Testis (tissue), 3 donors: Measurements from ENCODE around the gene FRMD7. TPM values are rescaled to one million over a fixed set of nuclear protein-coding genes. Genes with fewer than 3 reads are reported as not detected.

Experiments
- DNase-seq: peaks from one replicate; pipeline ENCODE4 v3.0.0-alpha.2; 2019
- H3K27ac ChIP-seq, 2 donors: fragments of 200-600 bp; sonication (generic); one replicate each; pipeline ENCODE4 v1.5.1; 2019
- H3K27me3 ChIP-seq: fragments of 200-600 bp; sonication (generic); one replicate; pipeline ENCODE4 v1.5.1; 2019
- H3K36me3 ChIP-seq: fragments of 200-600 bp; sonication (generic); one replicate; pipeline ENCODE4 v1.5.1; 2017; ENCODE audit warnings: low read depth; ENCODE audit errors: missing control alignments
- H3K4me1 ChIP-seq: fragments of 200-600 bp; sonication (generic); one replicate; pipeline ENCODE4 v1.5.1; 2019
- H3K4me3 ChIP-seq, 2 donors: fragments of 200-600 bp; sonication (generic); one replicate each; pipeline ENCODE4 v1.5.1; 2017 to 2019
- H3K9me3 ChIP-seq: fragments of 200-600 bp; sonication (generic); one replicate; pipeline ENCODE4 v1.5.1; 2017
- POLR2A ChIP-seq: fragments of 450-650 bp; IDR thresholded peaks from one replicate; pipeline ENCODE4 v1.6.1; 2017; ENCODE audit warnings: antibody characterized with exemption, mild to moderate bottlenecking, moderate library complexity
- WGBS, 2 donors: methylation state at CpG; one replicate each; pipeline ENCODE4 v1.1.5; 2018; 5-methylcytosine and 5-hydroxymethylcytosine counted together
- intact Hi-C: fragments of 100-400 bp; cut with DNase I; formaldehyde crosslinking; loops from one replicate; pipeline ENCODE4 v1.15.1; 2023; ENCODE audit warnings: low total_unique reads
- polyA plus RNA-seq: library from polyadenylated mRNA; stranded (reverse); fragments of 350-450 nt; fragmentation: Illumina TruSeq; extraction: RNeasy Lipid Tissue Mini Kit (QIAGEN cat#74804); gene quantifications from one replicate; pipeline ENCODE4 v1.2.3, GENCODE V29; 2014; ENCODE audit warnings: low read depth, low replicate concordance; ENCODE audit not compliant: insufficient read depth
- total RNA-seq, 2 donors: library from RNA; depleted of rRNA; stranded (reverse); fragments of >200 nt; gene quantifications; one replicate each; pipeline ENCODE4 v1.2.3, GENCODE V29; 2016
- TF ChIP-seq, protein P1 (sequence below), 3 experiments: fragments of 450-650 bp in 2 of 3; fragments of 200-600 bp in 1 of 3; sonication (generic) in 1 of 3; IDR thresholded peaks; one replicate each; pipeline ENCODE4 v1.5.1; 2016 to 2019; ENCODE audit warnings: antibody characterized with exemption in 3 of 3, mild to moderate bottlenecking in 2 of 3, moderate library complexity in 1 of 3

Gene FRMD7
- total and polyA plus RNA-seq, 3 donors from 2014 or later: 0.06 to 0.11 TPM; not detected in 1

DNA sequence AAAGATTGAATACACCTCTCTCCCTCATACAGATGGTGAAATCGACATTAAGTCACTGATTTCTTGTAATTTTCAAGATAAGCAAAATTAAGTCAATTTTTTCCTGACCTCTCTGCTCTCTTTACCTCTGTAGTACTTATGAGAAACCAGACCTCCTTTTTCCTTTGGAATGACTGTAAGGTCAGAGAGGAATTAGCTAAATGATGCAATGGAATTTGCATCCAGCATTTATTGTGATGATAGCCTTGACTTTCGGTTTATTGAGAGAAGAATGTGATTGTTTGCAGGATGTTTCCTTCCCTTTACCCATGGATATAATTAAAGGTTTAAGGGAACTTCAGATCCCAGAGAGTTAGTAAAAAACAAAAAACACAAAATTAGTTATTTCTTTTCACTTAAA is 82.4 kb downstream of the FRMD7 start:
- Histone ChIP-seq H3K27ac (no peak overlapping the region), H3K4me3 (no peak overlapping the region), H3K9me3 (no peaks in the 10 kb centered on the region), H3K27me3 (no peaks in the 10 kb centered on the region), H3K4me1 (no peaks in the 10 kb centered on the region), H3K36me3 (no peaks in the 10 kb centered on the region)
- TF ChIP-seq, protein P1, sequence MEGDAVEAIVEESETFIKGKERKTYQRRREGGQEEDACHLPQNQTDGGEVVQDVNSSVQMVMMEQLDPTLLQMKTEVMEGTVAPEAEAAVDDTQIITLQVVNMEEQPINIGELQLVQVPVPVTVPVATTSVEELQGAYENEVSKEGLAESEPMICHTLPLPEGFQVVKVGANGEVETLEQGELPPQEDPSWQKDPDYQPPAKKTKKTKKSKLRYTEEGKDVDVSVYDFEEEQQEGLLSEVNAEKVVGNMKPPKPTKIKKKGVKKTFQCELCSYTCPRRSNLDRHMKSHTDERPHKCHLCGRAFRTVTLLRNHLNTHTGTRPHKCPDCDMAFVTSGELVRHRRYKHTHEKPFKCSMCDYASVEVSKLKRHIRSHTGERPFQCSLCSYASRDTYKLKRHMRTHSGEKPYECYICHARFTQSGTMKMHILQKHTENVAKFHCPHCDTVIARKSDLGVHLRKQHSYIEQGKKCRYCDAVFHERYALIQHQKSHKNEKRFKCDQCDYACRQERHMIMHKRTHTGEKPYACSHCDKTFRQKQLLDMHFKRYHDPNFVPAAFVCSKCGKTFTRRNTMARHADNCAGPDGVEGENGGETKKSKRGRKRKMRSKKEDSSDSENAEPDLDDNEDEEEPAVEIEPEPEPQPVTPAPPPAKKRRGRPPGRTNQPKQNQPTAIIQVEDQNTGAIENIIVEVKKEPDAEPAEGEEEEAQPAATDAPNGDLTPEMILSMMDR (IDR thresholded peaks at IDR 0.05): no peak
- no peak for TF ChIP-seq POLR2A
- WGBS, 2 donors: 57 to 64% methylated on average over 2 of the region's 2 CpGs
- DNase-seq: no peak
- intact Hi-C loops: no loop called here

- no peak for DNase-seq
- Histone ChIP-seq H3K4me3 (no peak overlapping the region), H3K27ac (no peak overlapping the region), H3K4me1 (no peaks in the 10 kb centered on the region), H3K36me3 (no peaks in the 10 kb centered on the region), H3K9me3 (no peaks in the 10 kb centered on the region), H3K27me3 (no peaks in the 10 kb centered on the region)
- WGBS, 2 donors: 93 to 94% methylated on average over 4 of the region's 4 CpGs
- intact Hi-C loops: no loop called here
- TF ChIP-seq POLR2A: no peak
- TF ChIP-seq, protein P1 (IDR thresholded peaks at IDR 0.05): no peak
These were observed 82.9 kb downstream of the FRMD7 start for GRCh38 chrX:132044953-132045352.

- H3K27me3 ChIP-seq: no peaks in the 10 kb centered on the region
- no peaks in the 10 kb centered on the region for H3K4me1 ChIP-seq
- H3K27ac ChIP-seq: no peak overlapping the region
- H3K4me3 ChIP-seq: no peak overlapping the region
- no peaks in the 10 kb centered on the region for H3K9me3 ChIP-seq
- intact Hi-C loops: no loop called here
- TF ChIP-seq, protein P1 (IDR thresholded peaks at IDR 0.05): no peak
- TF ChIP-seq POLR2A: no peak
- WGBS, 2 donors: 75 to 94% methylated on average over 2 of the region's 2 CpGs
- no peaks in the 10 kb centered on the region for H3K36me3 ChIP-seq
- DNase-seq: no peak
These were observed 83.8 kb downstream of the FRMD7 start for GRCh38 chrX:132043977-132044376.

- 84 to 88% methylated on average over 4 of the region's 4 CpGs for WGBS, 2 donors
- intact Hi-C loops: no loop called here
- H3K4me1 ChIP-seq: no peaks in the 10 kb centered on the region
- H3K9me3 ChIP-seq: no peaks in the 10 kb centered on the region
- TF ChIP-seq, protein P1 (IDR thresholded peaks at IDR 0.05): no peak
- TF ChIP-seq POLR2A: no peak
- no peak for DNase-seq
- no peak overlapping the region for H3K4me3 ChIP-seq
- no peaks in the 10 kb centered on the region for H3K27me3 ChIP-seq
- no peak overlapping the region for H3K27ac ChIP-seq
- H3K36me3 ChIP-seq: no peaks in the 10 kb centered on the region
These were observed 86.8 kb downstream of the FRMD7 start for GRCh38 chrX:132041015-132041414.

GRCh38 chrX:132040066-132040465 is 87.8 kb downstream of the FRMD7 start:
- DNase-seq: no peak
- Histone ChIP-seq H3K27me3 (no peaks in the 10 kb centered on the region), H3K4me1 (no peaks in the 10 kb centered on the region), H3K9me3 (no peaks in the 10 kb centered on the region), H3K4me3 (no peak overlapping the region), H3K36me3 (no peaks in the 10 kb centered on the region), H3K27ac (no peak overlapping the region)
- intact Hi-C loops: no loop called here
- 74 to 97% methylated on average over 2 of the region's 2 CpGs for WGBS, 2 donors
- no peak for TF ChIP-seq POLR2A
- TF ChIP-seq, protein P1 (IDR thresholded peaks at IDR 0.05): no peak
